Upper lobe of right lung (tissue), 1 donor: ENCODE results near the gene FECH. TPM values are rescaled to one million over a fixed set of nuclear protein-coding genes. Genes with fewer than 3 reads are reported as not detected.

Experiments used
- ATAC-seq: fragments of 200-7000 bp; cut with Tn5 transposase; one replicate; pipeline ENCODE4 v1.9.1; 2020; ENCODE audit warnings: mild to moderate bottlenecking, moderate library complexity
- DNase-seq: peaks from one replicate; pipeline ENCODE4 v3.0.0-alpha.2; 2020
- H3K27ac ChIP-seq: fragments of 200-600 bp; one replicate; pipeline ENCODE4 v1.8.0; 2022
- H3K27me3 ChIP-seq: fragments of 200-600 bp; one replicate; pipeline ENCODE4 v1.8.0; 2022; ENCODE audit warnings: mild to moderate bottlenecking
- H3K36me3 ChIP-seq: fragments of 200-600 bp; one replicate; pipeline ENCODE4 v1.8.0; 2022
- H3K4me1 ChIP-seq: fragments of 200-600 bp; one replicate; pipeline ENCODE4 v1.8.0; 2022
- H3K4me3 ChIP-seq: fragments of 200-600 bp; one replicate; pipeline ENCODE4 v1.8.0; 2022; ENCODE audit warnings: mild to moderate bottlenecking
- H3K9me3 ChIP-seq: fragments of 200-600 bp; one replicate; pipeline ENCODE4 v1.8.0; 2022
- CTCF ChIP-seq: fragments of 200-600 bp; IDR thresholded peaks from one replicate; pipeline ENCODE4 v1.8.0; 2022; ENCODE audit warnings: antibody characterized with exemption
- intact Hi-C: fragments of 100-400 bp; cut with DNase I; formaldehyde crosslinking; loops from one replicate; pipeline ENCODE4 v1.11.0; 2022
- total RNA-seq: library from RNA; stranded (reverse); fragmentation: NEBNext Ultra II Directional; extraction: Animal tissue kit (Norgen Biotek cat#: 25700); gene quantifications from one replicate; pipeline ENCODE4 v1.2.1, GENCODE V29; 2021
- donor health status: DM: no; HTN: yes; CAD: no; lungs with severe emphysema.

The FECH gene
- total RNA-seq, 1 donor from 2014 or later, result 20.0 TPM

DNA sequence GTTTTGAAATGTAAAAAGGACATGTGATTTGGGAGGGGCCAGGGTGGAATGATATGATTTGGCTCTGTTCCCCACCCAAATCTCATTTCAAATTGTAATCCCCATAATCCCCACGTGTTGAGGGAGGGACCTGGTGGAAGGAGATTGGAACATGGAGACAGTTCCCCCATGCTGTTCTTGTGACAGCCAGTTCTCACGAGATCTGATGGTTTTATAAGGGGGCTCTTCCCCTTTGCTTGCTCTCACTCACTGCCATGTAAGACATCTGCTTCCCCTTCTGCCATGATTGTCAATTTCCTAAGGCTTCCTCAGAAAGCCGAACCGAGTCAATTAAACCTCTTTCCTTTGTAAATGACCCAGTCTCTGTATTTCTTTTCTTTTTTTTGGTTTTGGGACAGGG, 39.2 kb downstream of the FECH start:
- Histone ChIP-seq H3K4me1 (no peaks in the 10 kb centered on the region), H3K4me3 (no peak overlapping the region), H3K9me3 (no peaks in the 10 kb centered on the region), H3K27me3 (no peaks in the 10 kb centered on the region), H3K27ac (no peak overlapping the region), H3K36me3 (peaks cover 20% of the 10 kb centered on the region)
- ATAC-seq, result no peak
- no peak for TF ChIP-seq CTCF
- DNase-seq, result no peak
- intact Hi-C loops, result no loop called here

DNA sequence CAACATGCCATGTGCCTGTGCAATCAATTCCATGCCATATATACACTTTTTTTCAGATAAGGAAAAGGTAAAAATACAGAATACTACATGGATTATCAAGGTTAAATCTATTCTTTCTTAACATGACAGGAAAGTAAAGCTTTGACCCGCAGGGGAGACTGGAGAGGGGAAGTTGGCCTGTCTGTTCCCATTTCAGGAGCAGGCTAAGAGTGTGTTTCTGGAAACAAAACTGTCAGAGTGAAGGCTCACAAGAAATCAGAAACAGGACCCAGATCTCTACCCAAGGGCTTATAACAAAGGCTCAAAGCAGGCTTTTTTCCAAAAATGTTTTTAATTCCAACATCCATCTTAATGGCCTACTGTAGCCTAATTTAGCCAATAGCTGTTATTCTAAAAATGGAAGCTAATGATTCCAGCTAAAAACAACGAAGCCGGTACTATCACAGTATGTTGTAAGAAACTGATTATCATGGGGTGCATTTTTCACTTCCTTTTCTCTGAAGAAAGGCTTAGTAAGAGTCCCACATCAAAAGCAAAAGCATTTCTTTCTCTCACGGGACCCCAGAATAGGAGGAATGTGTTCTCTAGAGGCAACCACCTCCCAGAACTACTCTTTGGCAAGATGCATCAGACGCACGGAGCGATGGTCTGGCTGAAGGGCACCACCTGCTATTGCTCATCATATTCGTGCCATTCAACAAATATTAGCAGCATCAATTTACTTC, 41.4 kb downstream of the FECH start:
- no peaks in the 10 kb centered on the region for H3K27me3 ChIP-seq
- no peaks in the 10 kb centered on the region for H3K4me1 ChIP-seq
- peak; percentile 36 for ATAC-seq
- no peak overlapping the region for H3K4me3 ChIP-seq
- intact Hi-C loops, result no loop called here
- peaks cover 11% of the 10 kb centered on the region for H3K36me3 ChIP-seq
- no peak overlapping the region for H3K27ac ChIP-seq
- no peak for DNase-seq
- no peaks in the 10 kb centered on the region for H3K9me3 ChIP-seq
- TF ChIP-seq CTCF, result no peak

DNA sequence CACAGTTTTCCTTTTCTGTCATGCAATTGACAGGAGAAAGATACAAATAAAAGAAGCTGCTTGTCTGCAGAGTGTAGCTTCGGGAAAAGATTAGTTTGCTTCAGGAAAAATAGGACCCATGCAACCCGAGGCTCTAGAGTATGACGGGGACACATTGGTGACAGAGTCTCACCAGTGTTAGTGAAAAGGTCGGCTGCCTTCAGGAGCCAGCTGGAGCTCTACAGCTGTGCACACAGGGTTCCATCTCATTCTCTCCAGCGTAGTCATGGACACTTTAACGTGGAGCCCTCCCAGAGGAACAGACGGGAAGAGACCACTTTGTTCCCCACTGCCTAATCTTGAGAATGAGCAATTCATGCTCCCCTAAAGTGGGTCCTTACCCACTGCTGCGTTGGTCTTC, 42.9 kb downstream of the FECH start:
- H3K4me1 ChIP-seq, result no peaks in the 10 kb centered on the region
- H3K27me3 ChIP-seq, result no peaks in the 10 kb centered on the region

DNA sequence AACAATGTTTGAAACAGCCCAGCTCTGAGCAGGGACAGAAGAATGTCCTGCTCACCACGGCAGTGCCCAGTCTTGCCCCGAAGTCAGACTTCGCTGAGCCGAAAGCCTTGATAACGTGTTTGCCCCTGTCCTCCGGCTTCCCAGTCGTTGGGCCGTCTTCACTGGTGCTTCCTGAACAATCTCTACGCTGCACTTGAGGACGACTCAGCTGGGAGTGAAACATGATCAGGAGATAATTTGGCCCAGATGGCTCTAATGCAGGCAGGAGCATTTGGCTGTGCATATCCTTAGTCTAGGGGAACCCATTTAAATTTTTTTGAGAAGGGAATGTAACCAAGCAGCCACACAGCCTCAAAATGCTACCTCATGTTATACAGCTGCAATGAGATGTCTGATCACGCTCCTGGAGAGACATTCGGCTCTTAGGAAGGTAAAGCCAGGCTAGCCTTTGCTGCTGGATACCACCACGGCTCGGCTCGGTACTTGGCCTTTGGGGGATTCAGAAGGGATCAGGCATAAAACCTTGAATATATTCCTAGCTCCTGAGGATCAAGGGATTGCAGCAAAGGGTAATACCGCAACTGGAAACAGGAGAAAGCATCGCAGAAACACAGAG, 43.6 kb downstream of the FECH start:
- no peaks in the 10 kb centered on the region for H3K27me3 ChIP-seq
- H3K4me1 ChIP-seq, result no peaks in the 10 kb centered on the region
- TF ChIP-seq CTCF, result no peak
- no peaks in the 10 kb centered on the region for H3K36me3 ChIP-seq
- intact Hi-C loops, result no loop called here
- ATAC-seq (no peak), DNase-seq (no peak)
- H3K27ac ChIP-seq, result no peak overlapping the region
- no peak overlapping the region for H3K4me3 ChIP-seq
- no peaks in the 10 kb centered on the region for H3K9me3 ChIP-seq

More for the DNA sequence above, 42.9 kb downstream of the FECH start:
- H3K36me3 ChIP-seq, result no peaks in the 10 kb centered on the region
- no peak overlapping the region for H3K4me3 ChIP-seq
- ATAC-seq (no peak), DNase-seq (no peak)
- no peak overlapping the region for H3K27ac ChIP-seq
- no peaks in the 10 kb centered on the region for H3K9me3 ChIP-seq
- intact Hi-C loops, result no loop called here
- TF ChIP-seq CTCF, result no peak

DNA sequence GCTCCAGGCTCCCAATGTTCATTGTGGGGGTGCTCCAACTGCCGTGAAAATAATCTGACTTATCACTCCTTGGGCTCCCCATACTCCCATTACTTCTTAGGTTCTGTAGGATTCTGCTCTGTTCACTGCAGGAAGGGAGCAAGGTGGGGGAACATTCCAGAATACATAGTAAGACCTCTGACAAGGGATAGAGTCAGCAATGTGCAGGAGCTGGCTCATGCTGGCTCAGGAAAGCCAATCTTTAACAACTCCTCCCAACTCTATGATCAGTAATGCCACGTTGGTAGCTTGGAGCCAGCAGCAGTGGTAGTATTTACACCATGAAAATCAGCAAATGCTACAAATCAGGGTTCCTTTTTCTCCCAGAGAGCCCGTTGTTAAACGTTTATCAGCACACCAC, 44.4 kb downstream of the FECH start:
- intact Hi-C loops, result no loop called here
- no peak for TF ChIP-seq CTCF
- H3K27ac ChIP-seq, result no peak overlapping the region
- no peaks in the 10 kb centered on the region for H3K4me1 ChIP-seq
- ATAC-seq, result no peak
- H3K9me3 ChIP-seq, result no peaks in the 10 kb centered on the region
- H3K27me3 ChIP-seq, result no peaks in the 10 kb centered on the region
- H3K36me3 ChIP-seq, result no peaks in the 10 kb centered on the region
- DNase-seq, result no peak
- no peak overlapping the region for H3K4me3 ChIP-seq
